Measurements from ENCODE around the gene TMEM74B.

TMEM74B gene

GRCh38 chr20:1166948-1167720 is 17.6 kb downstream of the TMEM74B start:
- no peaks in the 10 kb centered on the region for H3K4me1 ChIP-seq (ENCODE audit: control insufficient read depth, insufficient read depth, low read length)
- H3K4me3 ChIP-seq (ENCODE audit: low read length), result no peak overlapping the region
- no peaks in the 10 kb centered on the region for H3K9me3 ChIP-seq (ENCODE audit: control insufficient read depth, low read length)
- no peaks in the 10 kb centered on the region for H3K27me3 ChIP-seq (ENCODE audit: control insufficient read depth, insufficient read depth, low read length)
- no peak overlapping the region for H3K9ac ChIP-seq (ENCODE audit: low read length)
- H3K36me3 ChIP-seq (ENCODE audit: control insufficient read depth, insufficient read depth, low read length), result peaks cover 22% of the 10 kb centered on the region

GRCh38 chr20:1165941-1166340 is 18.8 kb downstream of the TMEM74B start:
- H3K36me3 ChIP-seq (ENCODE audit: control insufficient read depth, insufficient read depth, low read length), result peaks cover 30% of the 10 kb centered on the region
- H3K9me3 ChIP-seq (ENCODE audit: control insufficient read depth, low read length), result no peaks in the 10 kb centered on the region
- H3K9ac ChIP-seq (ENCODE audit: low read length), result no peak overlapping the region
- no peak overlapping the region for H3K4me3 ChIP-seq (ENCODE audit: low read length)
- H3K27me3 ChIP-seq (ENCODE audit: control insufficient read depth, insufficient read depth, low read length), result no peaks in the 10 kb centered on the region
- no peaks in the 10 kb centered on the region for H3K4me1 ChIP-seq (ENCODE audit: control insufficient read depth, insufficient read depth, low read length)

- peaks cover 30% of the 10 kb centered on the region for H3K36me3 ChIP-seq (ENCODE audit: control insufficient read depth, insufficient read depth, low read length)
- no peaks in the 10 kb centered on the region for H3K27me3 ChIP-seq (ENCODE audit: control insufficient read depth, insufficient read depth, low read length)
- H3K4me1 ChIP-seq (ENCODE audit: control insufficient read depth, insufficient read depth, low read length), result no peaks in the 10 kb centered on the region
- no peak overlapping the region for H3K9ac ChIP-seq (ENCODE audit: low read length)
- no peaks in the 10 kb centered on the region for H3K9me3 ChIP-seq (ENCODE audit: control insufficient read depth, low read length)
- no peak overlapping the region for H3K4me3 ChIP-seq (ENCODE audit: low read length)
Measured at GRCh38 chr20:1165521-1165920, 19.3 kb downstream of the TMEM74B start.

- Histone ChIP-seq H3K9me3 (ENCODE audit: control insufficient read depth, low read length) (no peaks in the 10 kb centered on the region), H3K9ac (ENCODE audit: low read length) (no peak overlapping the region), H3K27me3 (ENCODE audit: control insufficient read depth, insufficient read depth, low read length) (no peaks in the 10 kb centered on the region), H3K4me1 (ENCODE audit: control insufficient read depth, insufficient read depth, low read length) (no peaks in the 10 kb centered on the region), H3K36me3 (ENCODE audit: control insufficient read depth, insufficient read depth, low read length) (peaks cover 30% of the 10 kb centered on the region), H3K4me3 (ENCODE audit: low read length) (no peak overlapping the region)
Measured at GRCh38 chr20:1164871-1165270, 19.9 kb downstream of the TMEM74B start.

GRCh38 chr20:1163653-1164052 is 21.1 kb downstream of the TMEM74B start:
- Histone ChIP-seq H3K4me3 (ENCODE audit: low read length) (no peak overlapping the region), H3K9me3 (ENCODE audit: control insufficient read depth, low read length) (no peaks in the 10 kb centered on the region), H3K27me3 (ENCODE audit: control insufficient read depth, insufficient read depth, low read length) (no peaks in the 10 kb centered on the region), H3K9ac (ENCODE audit: low read length) (no peak overlapping the region), H3K4me1 (ENCODE audit: control insufficient read depth, insufficient read depth, low read length) (no peaks in the 10 kb centered on the region), H3K36me3 (ENCODE audit: control insufficient read depth, insufficient read depth, low read length) (peaks cover 30% of the 10 kb centered on the region)

- H3K4me3 ChIP-seq (ENCODE audit: low read length), result no peak overlapping the region
- peaks cover 30% of the 10 kb centered on the region for H3K36me3 ChIP-seq (ENCODE audit: control insufficient read depth, insufficient read depth, low read length)
- H3K4me1 ChIP-seq (ENCODE audit: control insufficient read depth, insufficient read depth, low read length), result no peaks in the 10 kb centered on the region
- no peaks in the 10 kb centered on the region for H3K27me3 ChIP-seq (ENCODE audit: control insufficient read depth, insufficient read depth, low read length)
- H3K9me3 ChIP-seq (ENCODE audit: control insufficient read depth, low read length), result no peaks in the 10 kb centered on the region
- H3K9ac ChIP-seq (ENCODE audit: low read length), result no peak overlapping the region
Measured at GRCh38 chr20:1163105-1163504, 21.7 kb downstream of the TMEM74B start.

- H3K4me1 ChIP-seq (ENCODE audit: control insufficient read depth, insufficient read depth, low read length), result no peaks in the 10 kb centered on the region
- no peaks in the 10 kb centered on the region for H3K27me3 ChIP-seq (ENCODE audit: control insufficient read depth, insufficient read depth, low read length)
- no peak overlapping the region for H3K4me3 ChIP-seq (ENCODE audit: low read length)
- H3K36me3 ChIP-seq (ENCODE audit: control insufficient read depth, insufficient read depth, low read length), result peaks cover 24% of the 10 kb centered on the region
- no peaks in the 10 kb centered on the region for H3K9me3 ChIP-seq (ENCODE audit: control insufficient read depth, low read length)
- H3K9ac ChIP-seq (ENCODE audit: low read length), result no peak overlapping the region
Measured at GRCh38 chr20:1160991-1161390, 23.8 kb downstream of the TMEM74B start.

- Histone ChIP-seq H3K9ac (ENCODE audit: low read length) (no peak overlapping the region), H3K36me3 (ENCODE audit: control insufficient read depth, insufficient read depth, low read length) (peaks cover 23% of the 10 kb centered on the region), H3K9me3 (ENCODE audit: control insufficient read depth, low read length) (no peaks in the 10 kb centered on the region), H3K27me3 (ENCODE audit: control insufficient read depth, insufficient read depth, low read length) (no peaks in the 10 kb centered on the region), H3K4me3 (ENCODE audit: low read length) (no peak overlapping the region), H3K4me1 (ENCODE audit: control insufficient read depth, insufficient read depth, low read length) (no peaks in the 10 kb centered on the region)
Measured at GRCh38 chr20:1160496-1160895, 24.3 kb downstream of the TMEM74B start.

- Histone ChIP-seq H3K4me1 (ENCODE audit: control insufficient read depth, insufficient read depth, low read length) (no peaks in the 10 kb centered on the region), H3K9me3 (ENCODE audit: control insufficient read depth, low read length) (no peaks in the 10 kb centered on the region), H3K9ac (ENCODE audit: low read length) (no peak overlapping the region), H3K36me3 (ENCODE audit: control insufficient read depth, insufficient read depth, low read length) (no peaks in the 10 kb centered on the region), H3K4me3 (ENCODE audit: low read length) (no peak overlapping the region), H3K27me3 (ENCODE audit: control insufficient read depth, insufficient read depth, low read length) (no peaks in the 10 kb centered on the region)
Measured at GRCh38 chr20:1155342-1155741, 29.4 kb downstream of the TMEM74B start.

- Histone ChIP-seq H3K36me3 (ENCODE audit: control insufficient read depth, insufficient read depth, low read length) (no peaks in the 10 kb centered on the region), H3K27me3 (ENCODE audit: control insufficient read depth, insufficient read depth, low read length) (no peaks in the 10 kb centered on the region)
Measured at GRCh38 chr20:1154691-1155090, 30.1 kb downstream of the TMEM74B start.

GRCh38 chr20:1154226-1154625 is 30.6 kb downstream of the TMEM74B start:
- Histone ChIP-seq H3K9me3 (ENCODE audit: control insufficient read depth, low read length) (no peaks in the 10 kb centered on the region), H3K9ac (ENCODE audit: low read length) (no peak overlapping the region), H3K36me3 (ENCODE audit: control insufficient read depth, insufficient read depth, low read length) (no peaks in the 10 kb centered on the region)

More at GRCh38 chr20:1154691-1155090, 30.1 kb downstream of the TMEM74B start:
- Histone ChIP-seq H3K9me3 (ENCODE audit: control insufficient read depth, low read length) (no peaks in the 10 kb centered on the region), H3K9ac (ENCODE audit: low read length) (no peak overlapping the region), H3K4me3 (ENCODE audit: low read length) (no peak overlapping the region), H3K4me1 (ENCODE audit: control insufficient read depth, insufficient read depth, low read length) (no peaks in the 10 kb centered on the region)

GRCh38 chr20:1150968-1151367 is 33.8 kb downstream of the TMEM74B start:
- H3K27me3 ChIP-seq (ENCODE audit: control insufficient read depth, insufficient read depth, low read length), result no peaks in the 10 kb centered on the region
- no peak overlapping the region for H3K9ac ChIP-seq (ENCODE audit: low read length)
- no peaks in the 10 kb centered on the region for H3K4me1 ChIP-seq (ENCODE audit: control insufficient read depth, insufficient read depth, low read length)
- no peak overlapping the region for H3K4me3 ChIP-seq (ENCODE audit: low read length)
- H3K36me3 ChIP-seq (ENCODE audit: control insufficient read depth, insufficient read depth, low read length), result no peaks in the 10 kb centered on the region
- H3K9me3 ChIP-seq (ENCODE audit: control insufficient read depth, low read length), result no peaks in the 10 kb centered on the region

More at GRCh38 chr20:1154226-1154625, 30.6 kb downstream of the TMEM74B start:
- Histone ChIP-seq H3K4me3 (ENCODE audit: low read length) (no peak overlapping the region), H3K27me3 (ENCODE audit: control insufficient read depth, insufficient read depth, low read length) (no peaks in the 10 kb centered on the region), H3K4me1 (ENCODE audit: control insufficient read depth, insufficient read depth, low read length) (no peaks in the 10 kb centered on the region)

Measured in mucosa of stomach (tissue), 1 donor.